ENCODE results near the gene ANKRD12. TPM values are rescaled to one million over a fixed set of nuclear protein-coding genes. Genes with fewer than 3 reads are reported as not detected.

ANKRD12 gene
- total and polyA plus RNA-seq, 2 donors (not counting 1 experiment from before 2014, with no cell fraction given), result 8.0 to 183 TPM

GRCh38 chr18:9321017-9321452, 184.5 kb downstream of the ANKRD12 start:
- ATAC-seq (ENCODE audit: low read depth) (no peak), DNase-seq (no peak)
- H3K27me3 Mint-ChIP-seq, result peaks cover 31% of the 10 kb centered on the region
- Histone ChIP-seq H3K9ac (ENCODE audit: low read length) (no peak overlapping the region), H3K27ac (ENCODE audit: low read length in 2 of 2) (no peak overlapping the region), H3K27me3 (replicated peaks in 1 of 4; ENCODE audit: control extremely low read depth in 1 of 4, control insufficient read depth in 3 of 4, insufficient read depth in 4 of 4, low read length in 3 of 4) (peaks cover 0 to 11% (median 0%) of the 10 kb centered on the region in 4 experiments), H3K36me3 (replicated peaks in 1 of 2; ENCODE audit: control extremely low read depth in 1 of 2, control insufficient read depth in 1 of 2, extremely low read depth in 1 of 2, insufficient read depth in 2 of 2, low read length in 1 of 2) (no peaks in the 10 kb centered on the region), H3K4me2 (replicated peaks; ENCODE audit: low read depth, low read length, poor library complexity, severe bottlenecking) (no peak overlapping the region), H3K4me1 (ENCODE audit: control insufficient read depth in 2 of 2, insufficient read depth in 2 of 2, low read length in 2 of 2) (no peaks in the 10 kb centered on the region), H3K9me3 (ENCODE audit: control extremely low read depth in 1 of 3, control insufficient read depth in 2 of 3, insufficient read depth in 1 of 3, low read length in 2 of 3) (peaks cover 0 to 11% (median 3%) of the 10 kb centered on the region in 3 donors), H2AFZ (ENCODE audit: insufficient read depth, low read depth, low read length, poor library complexity, severe bottlenecking) (no peak overlapping the region), H3K4me3 (ENCODE audit: control extremely low read depth in 1 of 5, extremely low read depth in 1 of 5, insufficient read depth in 1 of 5, low read depth in 2 of 5, low read length in 4 of 5) (no peak overlapping the region), H4K20me1 (ENCODE audit: control insufficient read depth, insufficient read depth, low read length, poor library complexity, severe bottlenecking) (no peaks in the 10 kb centered on the region), H3K79me2 (ENCODE audit: control insufficient read depth, insufficient read depth, low read length) (no peaks in the 10 kb centered on the region)
- POLR2A ChIA-PET, result no interaction called here
- TF ChIP-seq, protein P1, sequence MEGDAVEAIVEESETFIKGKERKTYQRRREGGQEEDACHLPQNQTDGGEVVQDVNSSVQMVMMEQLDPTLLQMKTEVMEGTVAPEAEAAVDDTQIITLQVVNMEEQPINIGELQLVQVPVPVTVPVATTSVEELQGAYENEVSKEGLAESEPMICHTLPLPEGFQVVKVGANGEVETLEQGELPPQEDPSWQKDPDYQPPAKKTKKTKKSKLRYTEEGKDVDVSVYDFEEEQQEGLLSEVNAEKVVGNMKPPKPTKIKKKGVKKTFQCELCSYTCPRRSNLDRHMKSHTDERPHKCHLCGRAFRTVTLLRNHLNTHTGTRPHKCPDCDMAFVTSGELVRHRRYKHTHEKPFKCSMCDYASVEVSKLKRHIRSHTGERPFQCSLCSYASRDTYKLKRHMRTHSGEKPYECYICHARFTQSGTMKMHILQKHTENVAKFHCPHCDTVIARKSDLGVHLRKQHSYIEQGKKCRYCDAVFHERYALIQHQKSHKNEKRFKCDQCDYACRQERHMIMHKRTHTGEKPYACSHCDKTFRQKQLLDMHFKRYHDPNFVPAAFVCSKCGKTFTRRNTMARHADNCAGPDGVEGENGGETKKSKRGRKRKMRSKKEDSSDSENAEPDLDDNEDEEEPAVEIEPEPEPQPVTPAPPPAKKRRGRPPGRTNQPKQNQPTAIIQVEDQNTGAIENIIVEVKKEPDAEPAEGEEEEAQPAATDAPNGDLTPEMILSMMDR (IDR thresholded peaks at IDR 0.05), result no peak
- TF ChIP-seq EZH2 (IDR thresholded peaks at IDR 0.05; ENCODE audit: borderline replicate concordance, insufficient read depth, low read depth, low read length, poor library complexity, severe bottlenecking), result no peak
- no peaks in the 10 kb centered on the region for H3K4me1 Mint-ChIP-seq
- no peak overlapping the region for H3K4me3 Mint-ChIP-seq
- intact Hi-C loops (cut with micrococcal nuclease), result no loop called here
- H3K9me3 Mint-ChIP-seq (ENCODE audit: insufficient read depth), result peaks cover 4% of the 10 kb centered on the region
- no CpG with 5 or more reads among the region's 4 CpGs for WGBS (ENCODE audit: insufficient coverage)
- CTCF ChIA-PET, result interaction anchor here (1.4 kb wide), 1 partner anchor 248 kb away, joined by 3 read pairs; no protein-coding TSS in a partner anchor
- H3K27ac Mint-ChIP-seq, result no peak overlapping the region

- Histone ChIP-seq H3K4me1 (ENCODE audit: control insufficient read depth in 2 of 2, insufficient read depth in 2 of 2, low read length in 2 of 2) (no peaks in the 10 kb centered on the region), H3K27ac (ENCODE audit: low read length in 2 of 2) (no peak overlapping the region), H3K4me3 (ENCODE audit: control extremely low read depth in 1 of 5, extremely low read depth in 1 of 5, insufficient read depth in 1 of 5, low read depth in 2 of 5, low read length in 4 of 5) (no peak overlapping the region), H3K79me2 (ENCODE audit: control insufficient read depth, insufficient read depth, low read length) (no peaks in the 10 kb centered on the region), H3K4me2 (replicated peaks; ENCODE audit: low read depth, low read length, poor library complexity, severe bottlenecking) (no peak overlapping the region), H2AFZ (ENCODE audit: insufficient read depth, low read depth, low read length, poor library complexity, severe bottlenecking) (no peak overlapping the region), H4K20me1 (ENCODE audit: control insufficient read depth, insufficient read depth, low read length, poor library complexity, severe bottlenecking) (no peaks in the 10 kb centered on the region), H3K27me3 (replicated peaks in 1 of 4; ENCODE audit: control extremely low read depth in 1 of 4, control insufficient read depth in 3 of 4, insufficient read depth in 4 of 4, low read length in 3 of 4) (peaks cover 0 to 11% (median 0%) of the 10 kb centered on the region in 4 experiments), H3K36me3 (replicated peaks in 1 of 2; ENCODE audit: control extremely low read depth in 1 of 2, control insufficient read depth in 1 of 2, extremely low read depth in 1 of 2, insufficient read depth in 2 of 2, low read length in 1 of 2) (no peaks in the 10 kb centered on the region), H3K9me3 (ENCODE audit: control extremely low read depth in 1 of 3, control insufficient read depth in 2 of 3, insufficient read depth in 1 of 3, low read length in 2 of 3) (peaks cover 0 to 11% (median 3%) of the 10 kb centered on the region in 3 donors), H3K9ac (ENCODE audit: low read length) (no peak overlapping the region)
- DNase-seq (no peak), ATAC-seq (ENCODE audit: low read depth) (no peak)
- ChIA-PET CTCF (interaction anchor here (1.4 kb wide), 1 partner anchor 248 kb away, joined by 3 read pairs; no protein-coding TSS in a partner anchor), POLR2A (no interaction called here)
- no peak overlapping the region for H3K27ac Mint-ChIP-seq
- TF ChIP-seq, protein P1 (IDR thresholded peaks at IDR 0.05), result no peak
- no peak for TF ChIP-seq EZH2 (IDR thresholded peaks at IDR 0.05; ENCODE audit: borderline replicate concordance, insufficient read depth, low read depth, low read length, poor library complexity, severe bottlenecking)
- H3K4me3 Mint-ChIP-seq, result no peak overlapping the region
- peaks cover 31% of the 10 kb centered on the region for H3K27me3 Mint-ChIP-seq
- no peaks in the 10 kb centered on the region for H3K4me1 Mint-ChIP-seq
- H3K9me3 Mint-ChIP-seq (ENCODE audit: insufficient read depth), result peaks cover 4% of the 10 kb centered on the region
- intact Hi-C loops (cut with micrococcal nuclease), result no loop called here
- 93% methylated on average over 3 of the region's 4 CpGs for WGBS (ENCODE audit: insufficient coverage)
Measured at GRCh38 chr18:9321736-9322135, 185.2 kb downstream of the ANKRD12 start.

Measured in B cell (primary cell).